Stimulated activated CD4-positive, alpha-beta T cell treated with anti-CD3 and anti-CD28 coated beads, TNF-alpha, amount 100 ng/mL, for 4 hours (primary cell): ENCODE results near the gene OR2S2.
"Not testable (repeated sequence)": the region's sequence is repeated elsewhere in the genome, so short reads cannot be mapped to it uniquely, and the experiment has no call there.

Experiments used
- DNase-seq, 3 experiments: peaks; one replicate each; pipeline ENCODE4 v3.0.0-alpha.2; 2020; ENCODE audit warnings: low read depth in 3 of 3

OR2S2 gene

GRCh38 chr9:35933550-35934067, 24.3 kb downstream of the OR2S2 start:
- no peak for DNase-seq

GRCh38 chr9:35932735-35933134, 25.2 kb downstream of the OR2S2 start:
- no peak for DNase-seq

GRCh38 chr9:35930989-35931388, 27.0 kb downstream of the OR2S2 start:
- no peak for DNase-seq

- no peak for DNase-seq
These were observed 27.4 kb downstream of the OR2S2 start for GRCh38 chr9:35930521-35930920.

GRCh38 chr9:35929453-35929718, 28.6 kb downstream of the OR2S2 start:
- DNase-seq = no peak

- DNase-seq = no peak
These were observed 29.1 kb downstream of the OR2S2 start for GRCh38 chr9:35928591-35929452.

- DNase-seq = peak in 1 of 3 experiments; percentile 17
These were observed 33.8 kb downstream of the OR2S2 start for GRCh38 chr9:35923927-35924763.

- DNase-seq = no peak
These were observed 34.4 kb downstream of the OR2S2 start for GRCh38 chr9:35923598-35923926.

- DNase-seq = no peak
These were observed 37.8 kb downstream of the OR2S2 start for GRCh38 chr9:35920051-35920620.

GRCh38 chr9:35919212-35920008, 38.5 kb downstream of the OR2S2 start:
- DNase-seq = no peak

GRCh38 chr9:35918780-35919179, 39.2 kb downstream of the OR2S2 start:
- no peak for DNase-seq

GRCh38 chr9:35917261-35917660, 40.7 kb downstream of the OR2S2 start:
- DNase-seq = no peak

- no peak for DNase-seq
These were observed 42.2 kb downstream of the OR2S2 start for GRCh38 chr9:35915681-35916294.

GRCh38 chr9:35914301-35914807, 43.6 kb downstream of the OR2S2 start:
- no peak for DNase-seq

GRCh38 chr9:35913429-35913828, 44.5 kb downstream of the OR2S2 start:
- not testable (repeated sequence) for DNase-seq

GRCh38 chr9:35912791-35913400, 45.1 kb downstream of the OR2S2 start:
- DNase-seq = no peak

GRCh38 chr9:35911690-35912089, 46.3 kb downstream of the OR2S2 start:
- DNase-seq = no peak

- DNase-seq = peak in 2 of 3 experiments; percentile 12 to 14
These were observed 47.2 kb downstream of the OR2S2 start for GRCh38 chr9:35910613-35911359.

GRCh38 chr9:35909687-35910612, 48.0 kb downstream of the OR2S2 start:
- DNase-seq = no peak
